BJ (cell line): ENCODE data around the gene DNMT3A. TPM values are rescaled to one million over a fixed set of nuclear protein-coding genes. Genes with fewer than 3 reads are reported as not detected.

ENCODE experiments used
- CTCF ChIA-PET: fragments of 350-600 bp; formaldehyde crosslinking; extraction: SDS; loops from one replicate; lab custom pipeline; 2021; ENCODE audit warnings: antibody characterized with exemption, inconsistent platforms; lab: Yijun Ruan, JAX
- POLR2A ChIA-PET: fragments of 300-600 bp; sonication (Branson Sonifier 250); formaldehyde crosslinking; extraction: SDS; loops from one replicate; lab custom pipeline; 2021; ENCODE audit warnings: antibody characterized with exemption; lab: Charles Lee
- DNase-seq: peaks from one replicate; pipeline ENCODE4 v3.0.0-alpha.2; 2011; ENCODE audit warnings: low read depth
- H3K27me3 ChIP-seq: 2 replicates; pipeline ENCODE4 v1.6.0; 2011; ENCODE audit warnings: low read length; ENCODE audit not compliant: control insufficient read depth, insufficient read depth
- H3K36me3 ChIP-seq: 2 replicates; pipeline ENCODE4 v1.5.1; 2011; ENCODE audit warnings: low read length; ENCODE audit not compliant: control insufficient read depth, insufficient read depth
- H3K4me3 ChIP-seq: 2 replicates; pipeline ENCODE4 v1.5.1; 2011; ENCODE audit warnings: low read depth, mild to moderate bottlenecking, control low read depth, low read length
- CTCF ChIP-seq: IDR thresholded peaks from 2 replicates; pipeline ENCODE4 v1.5.1; 2011; ENCODE audit warnings: low read depth, mild to moderate bottlenecking, control low read depth, inconsistent platforms, low read length, moderate library complexity; ENCODE audit not compliant: insufficient read depth
- polyA plus RNA-seq: library from polyadenylated mRNA; depleted of rRNA; stranded (reverse); fragments of >200 nt; gene quantifications from 2 replicates; pipeline ENCODE4 v1.2.3, GENCODE V29; 2011

Gene DNMT3A
- polyA plus RNA-seq, 1 experiment = 3.0 TPM

- no peaks in the 10 kb centered on the region for H3K36me3 ChIP-seq
- TF ChIP-seq CTCF = no peak
- ChIA-PET CTCF (interaction anchor here (0.8 to 3.4 kb wide), 4 partner anchors 10 to 22 kb away, joined by 3 to 16 read pairs (median 9); no protein-coding TSS in a partner anchor), POLR2A (no interaction called here)
- H3K27me3 ChIP-seq = no peaks in the 10 kb centered on the region
- H3K4me3 ChIP-seq = no peak overlapping the region
- no peak for DNase-seq
Measured at GRCh38 chr2:25207078-25207545, 134.6 kb downstream of the DNMT3A start.

- no peak overlapping the region for H3K4me3 ChIP-seq
- no peaks in the 10 kb centered on the region for H3K36me3 ChIP-seq
- CTCF ChIA-PET = interaction anchor here (1.2 kb wide), 1 partner anchor 8 kb away, joined by 3 read pairs; no protein-coding TSS in a partner anchor
- DNase-seq = no peak
- no peaks in the 10 kb centered on the region for H3K27me3 ChIP-seq
- TF ChIP-seq CTCF = no peak
- POLR2A ChIA-PET = no interaction called here
Measured at GRCh38 chr2:25204190-25204838, 137.4 kb downstream of the DNMT3A start.

GRCh38 chr2:25202275-25202674 is 139.4 kb downstream of the DNMT3A start:
- Histone ChIP-seq H3K36me3 (no peaks in the 10 kb centered on the region), H3K4me3 (no peak overlapping the region), H3K27me3 (no peaks in the 10 kb centered on the region)
- no peak for TF ChIP-seq CTCF
- ChIA-PET POLR2A (no interaction called here), CTCF (no interaction called here)
- DNase-seq = no peak

GRCh38 chr2:25201794-25202193 is 139.9 kb downstream of the DNMT3A start:
- POLR2A ChIA-PET = no interaction called here
- CTCF ChIA-PET = interaction anchor here (1.5 kb wide), 1 partner anchor 19 kb away, joined by 3 read pairs; no protein-coding TSS in a partner anchor
- Histone ChIP-seq H3K27me3 (no peaks in the 10 kb centered on the region), H3K36me3 (no peaks in the 10 kb centered on the region), H3K4me3 (no peak overlapping the region)
- no peak for DNase-seq
- TF ChIP-seq CTCF = no peak

- Histone ChIP-seq H3K36me3 (no peaks in the 10 kb centered on the region), H3K27me3 (no peaks in the 10 kb centered on the region), H3K4me3 (no peak overlapping the region)
- no peak for DNase-seq
- ChIA-PET CTCF (interaction anchor here (1.5 kb wide), 1 partner anchor 18 kb away, joined by 3 read pairs; no protein-coding TSS in a partner anchor), POLR2A (no interaction called here)
- peak; percentile 33 for TF ChIP-seq CTCF
Measured at GRCh38 chr2:25201265-25201664, 140.5 kb downstream of the DNMT3A start.
